Endothelial cell of umbilical vein (primary cell): ENCODE data around the gene KRT3.

Experiments used
- CTCF ChIP-seq, 2 donors: IDR thresholded peaks; 1 replicate in 1 of 2; 2 replicates in 1 of 2; pipeline ENCODE4 v1.5.1; 2011; ENCODE audit warnings: low read length in 2 of 2, mild to moderate bottlenecking in 2 of 2, moderate library complexity in 2 of 2, control low read depth in 1 of 2, inconsistent platforms in 1 of 2, low read depth in 1 of 2; ENCODE audit not compliant: insufficient read depth in 1 of 2; ENCODE audit errors: extremely low read depth in 1 of 2
- EZH2 ChIP-seq: IDR thresholded peaks from 2 replicates; pipeline ENCODE4 v1.6.1; 2012; ENCODE audit warnings: borderline replicate concordance, low read depth, mild to moderate bottlenecking, moderate library complexity, low read length, inconsistent platforms; ENCODE audit not compliant: severe bottlenecking
- MYC ChIP-seq: IDR thresholded peaks from one replicate; pipeline ENCODE4 v1.6.1; 2011; ENCODE audit warnings: mild to moderate bottlenecking, low read depth, low read length
- POLR2A ChIP-seq: IDR thresholded peaks from 2 replicates; pipeline ENCODE4 v1.6.1; 2012; ENCODE audit warnings: low read depth, mild to moderate bottlenecking, control low read depth, low read length
- POLR2AphosphoS5 ChIP-seq: IDR thresholded peaks from 2 replicates; pipeline ENCODE4 v1.6.1; 2012; ENCODE audit warnings: low read depth, mild to moderate bottlenecking, control low read depth, low read length, moderate library complexity; ENCODE audit not compliant: insufficient read depth

- TF ChIP-seq POLR2A (no peak), CTCF (IDR thresholded peaks at IDR 0.05; ENCODE audit: extremely low read depth in 1 of 2, insufficient read depth in 1 of 2, low read depth in 1 of 2, low read length in 2 of 2) (no peak), MYC (no peak), POLR2AphosphoS5 (no peak), EZH2 (no peak)
Measured at GRCh38 chr12:52798671-52799504, 3.0 kb upstream of the KRT3 start.
